HAP-1 (cell line): ENCODE results near the gene EIF5A.
"Not testable (repeated sequence)": the region's sequence is repeated elsewhere in the genome, so short reads cannot be mapped to it uniquely, and the experiment has no call there.

Source experiments
- DNase-seq, 2 experiments: peaks; one replicate each; pipeline ENCODE4 v3.0.0-alpha.2; 2016 to 2020; ENCODE audit warnings: low spot score in 2 of 2
- H3K27me3 ChIP-seq: fragments of 250-450 bp; sonication (Bioruptor Pico); 2 replicates; pipeline ENCODE4 v1.5.1; 2020; ENCODE audit warnings: low read depth, mild to moderate bottlenecking, moderate library complexity
- H3K36me3 ChIP-seq: fragments of 250-450 bp; sonication (Bioruptor Pico); replicated peaks from 2 replicates; pipeline ENCODE4 v1.5.1; 2020; ENCODE audit warnings: mild to moderate bottlenecking
- H3K4me1 ChIP-seq: fragments of 250-450 bp; sonication (Bioruptor Pico); 2 replicates; pipeline ENCODE4 v1.5.1; 2020; ENCODE audit warnings: mild to moderate bottlenecking
- H3K4me3 ChIP-seq: fragments of 250-450 bp; sonication (Bioruptor Pico); 2 replicates; pipeline ENCODE4 v1.5.1; 2020; ENCODE audit warnings: mild to moderate bottlenecking, moderate library complexity
- H3K9me3 ChIP-seq: fragments of 250-450 bp; sonication (Bioruptor Pico); 2 replicates; pipeline ENCODE4 v1.5.1; 2020; ENCODE audit warnings: mild to moderate bottlenecking, moderate library complexity
- in situ Hi-C: fragments of 300-500 bp; cut with MboI; formaldehyde crosslinking; loops from 3 replicates; pipeline ENCODE4 v1.14.3; 2020; ENCODE audit warnings: low sequenced_read_pairs, inconsistent platforms, mixed read lengths

Gene EIF5A

DNA sequence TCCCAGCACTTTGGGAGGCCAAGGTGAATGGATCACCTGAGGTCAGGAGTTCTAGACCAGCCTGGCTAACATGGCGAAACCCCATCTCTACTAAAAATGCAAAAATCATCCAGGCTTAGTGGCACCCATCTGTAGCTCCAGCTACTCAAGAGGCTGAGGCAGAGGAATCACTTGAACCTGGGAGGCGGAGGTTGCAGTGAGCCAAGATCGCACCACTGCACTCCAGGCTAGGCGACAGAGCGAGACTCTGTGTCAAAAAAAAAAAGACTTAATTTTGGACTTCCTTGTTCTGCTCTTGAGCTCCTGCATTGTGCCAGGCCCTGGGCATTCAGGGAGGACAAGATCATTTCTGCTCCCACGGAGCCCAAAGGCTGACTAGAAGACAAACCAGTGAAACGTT is 30.2 kb downstream of the EIF5A start:
- H3K36me3 ChIP-seq, in situ Hi-C loops, H3K4me1 ChIP-seq, H3K27me3 ChIP-seq, H3K9me3 ChIP-seq, H3K4me3 ChIP-seq, DNase-seq: not testable (repeated sequence)

GRCh38 chr17:7340179-7340578 is 32.8 kb downstream of the EIF5A start:
- no peaks in the 10 kb centered on the region for H3K4me1 ChIP-seq
- DNase-seq: no peak
- H3K36me3 ChIP-seq: no peaks in the 10 kb centered on the region
- H3K27me3 ChIP-seq: no peaks in the 10 kb centered on the region; the same call in 1 of the 2 replicates
- no peak overlapping the region for H3K4me3 ChIP-seq
- in situ Hi-C loops: no loop called here
- H3K9me3 ChIP-seq: no peaks in the 10 kb centered on the region

- H3K27me3 ChIP-seq: no peaks in the 10 kb centered on the region; the same call in 1 of the 2 replicates
- no peaks in the 10 kb centered on the region for H3K36me3 ChIP-seq
- in situ Hi-C loops: no loop called here
- H3K9me3 ChIP-seq: no peaks in the 10 kb centered on the region
- DNase-seq: no peak
- H3K4me1 ChIP-seq: no peaks in the 10 kb centered on the region
- no peak overlapping the region for H3K4me3 ChIP-seq
Measured at GRCh38 chr17:7341842-7342241, 34.4 kb downstream of the EIF5A start.

GRCh38 chr17:7343250-7343649 is 35.8 kb downstream of the EIF5A start:
- no peak overlapping the region for H3K4me3 ChIP-seq
- no peaks in the 10 kb centered on the region for H3K36me3 ChIP-seq
- in situ Hi-C loops: no loop called here
- H3K9me3 ChIP-seq: no peaks in the 10 kb centered on the region
- no peaks in the 10 kb centered on the region; the same call in 1 of the 2 replicates for H3K27me3 ChIP-seq
- H3K4me1 ChIP-seq: no peaks in the 10 kb centered on the region
- DNase-seq: no peak

- Histone ChIP-seq H3K4me3 (no peak overlapping the region), H3K36me3 (no peaks in the 10 kb centered on the region), H3K4me1 (no peaks in the 10 kb centered on the region), H3K27me3 (no peaks in the 10 kb centered on the region), H3K9me3 (no peaks in the 10 kb centered on the region)
- in situ Hi-C loops: loop anchor here (5.0 kb wide), 1 partner anchor 65 kb away; the partner anchor contains the start of gene SLC2A4
- DNase-seq: no peak
Measured at GRCh38 chr17:7346761-7347614, 39.6 kb downstream of the EIF5A start.

GRCh38 chr17:7347630-7348477 is 40.4 kb downstream of the EIF5A start:
- H3K36me3 ChIP-seq: no peaks in the 10 kb centered on the region
- in situ Hi-C loops: loop anchor here (5.0 kb wide), 1 partner anchor 66 kb away; the partner anchor contains the start of gene SLC2A4
- no peak for DNase-seq
- H3K27me3 ChIP-seq: no peaks in the 10 kb centered on the region
- H3K9me3 ChIP-seq: no peaks in the 10 kb centered on the region
- no peaks in the 10 kb centered on the region for H3K4me1 ChIP-seq
- H3K4me3 ChIP-seq: no peak overlapping the region

DNA sequence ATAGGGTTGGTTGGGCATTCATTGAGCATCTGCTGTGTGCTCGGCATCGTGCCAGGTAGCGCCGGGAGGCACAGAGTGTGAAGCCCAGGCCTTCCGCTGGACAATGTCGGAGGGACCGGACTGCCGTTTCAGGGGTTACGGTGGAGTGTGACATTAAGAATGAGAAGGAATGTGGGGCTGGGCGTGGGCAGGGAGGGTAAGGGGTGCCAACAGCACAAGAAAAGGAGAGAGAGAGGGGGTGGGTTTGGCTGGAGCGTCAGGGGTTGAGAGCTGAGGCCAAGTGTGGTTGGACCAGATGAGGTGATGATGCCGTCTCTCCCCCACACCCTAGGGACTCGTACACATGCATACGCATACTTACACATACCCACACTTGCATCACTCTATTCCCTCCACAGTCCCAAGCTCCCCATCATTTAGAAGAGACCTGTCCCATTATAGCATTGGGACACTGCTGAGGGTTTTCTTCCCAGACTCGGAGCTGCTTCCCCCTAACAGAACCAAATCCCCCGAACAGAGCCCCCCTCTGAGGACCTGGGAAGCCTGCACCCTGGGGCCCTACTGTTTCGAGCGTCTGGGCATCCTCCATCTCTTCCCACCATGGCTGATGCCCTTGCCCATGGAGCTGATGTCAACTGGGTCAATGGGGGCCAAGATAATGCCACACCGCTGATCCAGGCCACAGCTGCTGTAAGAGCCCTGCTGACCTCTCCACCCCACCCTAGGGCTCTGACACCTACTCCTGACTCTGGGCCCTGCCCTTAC is 41.2 kb downstream of the EIF5A start:
- Histone ChIP-seq H3K4me3 (no peak overlapping the region), H3K9me3 (no peaks in the 10 kb centered on the region), H3K27me3 (no peaks in the 10 kb centered on the region), H3K36me3 (no peaks in the 10 kb centered on the region), H3K4me1 (no peaks in the 10 kb centered on the region)
- no peak for DNase-seq
- in situ Hi-C loops: loop anchor here (5.0 kb wide), 1 partner anchor 66 kb away; the partner anchor contains the start of gene SLC2A4

- peaks cover 3% of the 10 kb centered on the region; the same call in 1 of the 2 replicates for H3K4me1 ChIP-seq
- peak within 1 kb of the TSS; percentile 34 for H3K4me3 ChIP-seq
- H3K9me3 ChIP-seq: no peaks in the 10 kb centered on the region
- in situ Hi-C loops: no loop called here
- peak; percentile 3 to 71 for DNase-seq
- H3K36me3 ChIP-seq: no peaks in the 10 kb centered on the region
- H3K27me3 ChIP-seq: no peaks in the 10 kb centered on the region
Measured at GRCh38 chr17:7351665-7352502, 44.5 kb downstream of the EIF5A start, which contains the start of gene KCTD11. TSS of gene KCTD11 (plus strand) at chr17:7352162.

DNA sequence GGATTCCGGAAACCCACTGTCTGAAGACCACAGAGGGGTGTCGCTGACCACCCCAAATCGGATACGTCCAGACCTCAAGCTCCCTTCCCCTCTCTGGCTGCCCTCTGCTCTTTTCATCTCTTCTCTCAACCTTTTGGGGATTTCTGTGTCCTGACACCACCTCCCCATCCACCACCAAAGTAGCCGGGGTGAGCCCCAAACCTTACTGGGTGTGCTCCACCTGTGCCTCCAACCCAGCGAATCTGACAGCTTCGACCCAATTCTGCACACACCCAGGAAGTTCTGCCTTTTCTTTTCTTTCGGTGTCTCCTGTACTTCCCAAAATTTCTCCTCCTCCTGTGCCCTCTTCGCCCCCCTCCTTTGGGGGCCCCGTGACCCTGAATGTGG is 45.1 kb downstream of the EIF5A start:
- Histone ChIP-seq H3K9me3 (no peaks in the 10 kb centered on the region), H3K4me3 (peak overlapping the region; percentile 34; the same call in 1 of the 2 replicates), H3K4me1 (peaks cover 3% of the 10 kb centered on the region; the same call in 1 of the 2 replicates), H3K36me3 (no peaks in the 10 kb centered on the region), H3K27me3 (no peaks in the 10 kb centered on the region)
- in situ Hi-C loops: no loop called here
- no peak for DNase-seq

- no peaks in the 10 kb centered on the region for H3K27me3 ChIP-seq
- peaks cover 3% of the 10 kb centered on the region; the same call in 1 of the 2 replicates for H3K4me1 ChIP-seq
- in situ Hi-C loops: no loop called here
- no peaks in the 10 kb centered on the region for H3K9me3 ChIP-seq
- H3K4me3 ChIP-seq: no peak overlapping the region
- DNase-seq: no peak
- H3K36me3 ChIP-seq: no peaks in the 10 kb centered on the region
Measured at GRCh38 chr17:7352910-7353635, 45.6 kb downstream of the EIF5A start.

DNA sequence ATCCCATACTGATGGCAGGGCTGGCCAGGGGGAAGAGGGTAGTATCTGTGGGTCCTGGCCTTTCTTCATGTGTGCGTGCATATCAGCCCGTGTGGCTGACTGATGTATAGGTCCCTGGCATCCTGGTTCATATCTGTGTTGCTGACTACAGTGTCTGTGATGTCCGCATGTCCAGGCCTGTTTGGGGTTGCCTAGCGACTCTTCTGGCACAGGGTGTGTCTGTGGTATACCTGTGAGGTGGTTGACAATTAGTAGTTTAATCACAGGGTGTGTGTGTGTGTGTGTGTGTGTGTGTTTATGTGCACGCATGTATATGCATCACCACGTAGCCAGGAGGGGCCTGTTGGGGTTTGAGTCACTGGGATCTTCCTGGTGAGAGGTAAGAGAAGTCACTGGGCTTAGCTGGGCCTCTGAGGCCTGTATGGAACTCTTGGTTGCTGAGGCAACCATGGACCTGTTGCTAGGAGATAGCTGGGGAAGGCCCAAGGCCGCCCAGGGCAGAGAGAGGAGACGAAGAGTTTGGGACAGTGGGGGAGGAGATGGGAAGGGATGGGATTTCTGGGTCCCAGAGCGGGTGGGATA is 46.9 kb downstream of the EIF5A start:
- Histone ChIP-seq H3K4me3 (no peak overlapping the region), H3K9me3 (no peaks in the 10 kb centered on the region), H3K4me1 (peaks cover 3% of the 10 kb centered on the region; the same call in 1 of the 2 replicates), H3K36me3 (no peaks in the 10 kb centered on the region), H3K27me3 (no peaks in the 10 kb centered on the region)
- in situ Hi-C loops: no loop called here
- peak in 1 of 2 experiments; percentile 22 for DNase-seq

DNA sequence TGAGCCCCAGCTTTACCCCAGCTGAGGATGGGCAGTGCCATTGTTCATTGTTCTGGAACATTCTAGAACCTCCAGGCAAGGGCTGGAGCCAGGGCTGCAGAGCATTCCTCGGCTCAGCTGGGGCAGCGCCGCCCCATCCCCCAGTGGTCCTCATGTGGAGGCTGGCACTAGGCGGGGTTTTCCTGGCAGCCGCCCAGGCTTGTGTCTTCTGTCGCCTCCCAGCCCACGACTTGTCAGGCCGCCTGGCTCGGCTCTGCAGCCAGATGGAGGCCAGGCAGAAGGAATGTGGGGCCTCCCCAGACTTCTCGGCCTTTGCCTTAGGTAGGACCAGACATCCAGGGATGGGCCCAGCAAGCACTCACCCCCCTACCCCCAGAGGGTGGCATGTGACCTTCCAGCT is 47.6 kb downstream of the EIF5A start, which contains the start of gene TMEM95:
Gene TMEM95, plus strand, starts transcription at position 104 of the 400 bp plus-strand sequence. Its CDS starts 49 bp downstream, at position 153.
- H3K36me3 ChIP-seq: no peaks in the 10 kb centered on the region
- no peaks in the 10 kb centered on the region for H3K9me3 ChIP-seq
- no peaks in the 10 kb centered on the region for H3K27me3 ChIP-seq
- peaks cover 3% of the 10 kb centered on the region; the same call in 1 of the 2 replicates for H3K4me1 ChIP-seq
- in situ Hi-C loops: no loop called here
- DNase-seq: no peak
- H3K4me3 ChIP-seq: no peak within 1 kb of the TSS
